ENCODE results near the gene PPIL4. TPM values are rescaled to one million over a fixed set of nuclear protein-coding genes. Genes with fewer than 3 reads are reported as not detected.

PPIL4 gene, protein sequence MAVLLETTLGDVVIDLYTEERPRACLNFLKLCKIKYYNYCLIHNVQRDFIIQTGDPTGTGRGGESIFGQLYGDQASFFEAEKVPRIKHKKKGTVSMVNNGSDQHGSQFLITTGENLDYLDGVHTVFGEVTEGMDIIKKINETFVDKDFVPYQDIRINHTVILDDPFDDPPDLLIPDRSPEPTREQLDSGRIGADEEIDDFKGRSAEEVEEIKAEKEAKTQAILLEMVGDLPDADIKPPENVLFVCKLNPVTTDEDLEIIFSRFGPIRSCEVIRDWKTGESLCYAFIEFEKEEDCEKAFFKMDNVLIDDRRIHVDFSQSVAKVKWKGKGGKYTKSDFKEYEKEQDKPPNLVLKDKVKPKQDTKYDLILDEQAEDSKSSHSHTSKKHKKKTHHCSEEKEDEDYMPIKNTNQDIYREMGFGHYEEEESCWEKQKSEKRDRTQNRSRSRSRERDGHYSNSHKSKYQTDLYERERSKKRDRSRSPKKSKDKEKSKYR
- total RNA-seq (2014; rRNA removed; shearing (Covaris generic)), result 21.7 and 32.8 TPM in 2 replicates

DNA sequence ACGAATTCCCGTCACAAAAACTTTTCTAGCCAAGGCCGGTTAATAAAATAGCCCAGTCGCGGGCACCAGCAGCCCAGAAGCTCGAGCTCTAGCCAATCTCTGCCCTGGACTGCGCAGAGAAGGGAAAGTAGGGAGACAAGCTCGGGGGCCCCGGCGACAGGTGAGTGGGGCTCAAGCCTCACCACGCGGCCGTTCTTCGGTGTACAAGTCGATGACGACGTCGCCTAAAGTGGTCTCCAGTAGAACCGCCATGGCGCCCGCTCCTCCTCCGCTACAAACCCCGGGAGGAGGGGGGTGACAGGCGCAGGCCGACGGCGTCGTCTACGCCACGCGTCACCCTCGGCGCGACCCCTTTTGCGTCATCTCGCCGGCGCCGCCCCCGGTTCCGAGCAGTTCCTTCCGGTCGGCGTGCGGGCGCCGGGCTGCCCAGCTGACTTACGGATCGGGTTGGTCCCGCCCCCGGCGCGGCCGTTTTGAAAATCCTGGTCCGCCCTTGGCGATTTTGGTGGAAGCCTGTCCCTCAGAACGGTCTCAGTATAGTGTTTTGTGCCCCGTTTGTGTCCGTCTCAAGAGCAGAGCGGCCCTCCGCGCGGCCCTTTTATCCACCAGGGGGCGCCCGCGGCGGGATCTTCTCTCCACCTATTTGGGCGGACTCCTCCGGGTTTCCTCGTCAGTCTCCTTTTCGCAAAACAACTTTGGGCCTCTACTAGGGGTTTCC lies at the start of gene PPIL4:
Gene PPIL4, minus strand, starts transcription at position 290 of the 718 bp plus-strand sequence. Its CDS starts 38 bp downstream, at position 252.
- Histone ChIP-seq H3K27me3 (ENCODE audit: control insufficient read depth, insufficient read depth, low read length) (peaks cover 1% of the 10 kb centered on the region; the same call in 1 of the 2 replicates), H3K36me3 (replicated peaks; ENCODE audit: control insufficient read depth, insufficient read depth, low read length) (no peaks in the 10 kb centered on the region), H3K4me3 (ENCODE audit: insufficient read depth, low read depth, low read length) (peak within 1 kb of the TSS; percentile 94)
- DNase-seq, result peak; percentile 97

GRCh38 chr6:149593408-149593807 lies 47.6 kb upstream of the PPIL4 start:
- H3K36me3 ChIP-seq (replicated peaks; ENCODE audit: control insufficient read depth, insufficient read depth, low read length), result peaks cover 22% of the 10 kb centered on the region
- no peaks in the 10 kb centered on the region for H3K27me3 ChIP-seq (ENCODE audit: control insufficient read depth, insufficient read depth, low read length)
- no peak overlapping the region for H3K4me3 ChIP-seq (ENCODE audit: insufficient read depth, low read depth, low read length)
- no peak for DNase-seq

GRCh38 chr6:149592983-149593382 lies 47.1 kb upstream of the PPIL4 start:
- peaks cover 22% of the 10 kb centered on the region for H3K36me3 ChIP-seq (replicated peaks; ENCODE audit: control insufficient read depth, insufficient read depth, low read length)

GRCh38 chr6:149586149-149586548 lies 40.3 kb upstream of the PPIL4 start:
- no peak for DNase-seq
- no peak overlapping the region for H3K4me3 ChIP-seq (ENCODE audit: insufficient read depth, low read depth, low read length)
- no peaks in the 10 kb centered on the region for H3K27me3 ChIP-seq (ENCODE audit: control insufficient read depth, insufficient read depth, low read length)
- H3K36me3 ChIP-seq (replicated peaks; ENCODE audit: control insufficient read depth, insufficient read depth, low read length), result peaks cover 21% of the 10 kb centered on the region

More at GRCh38 chr6:149592983-149593382, 47.1 kb upstream of the PPIL4 start:
- Histone ChIP-seq H3K4me3 (ENCODE audit: insufficient read depth, low read depth, low read length) (no peak overlapping the region), H3K27me3 (ENCODE audit: control insufficient read depth, insufficient read depth, low read length) (no peaks in the 10 kb centered on the region)
- no peak for DNase-seq

DNA sequence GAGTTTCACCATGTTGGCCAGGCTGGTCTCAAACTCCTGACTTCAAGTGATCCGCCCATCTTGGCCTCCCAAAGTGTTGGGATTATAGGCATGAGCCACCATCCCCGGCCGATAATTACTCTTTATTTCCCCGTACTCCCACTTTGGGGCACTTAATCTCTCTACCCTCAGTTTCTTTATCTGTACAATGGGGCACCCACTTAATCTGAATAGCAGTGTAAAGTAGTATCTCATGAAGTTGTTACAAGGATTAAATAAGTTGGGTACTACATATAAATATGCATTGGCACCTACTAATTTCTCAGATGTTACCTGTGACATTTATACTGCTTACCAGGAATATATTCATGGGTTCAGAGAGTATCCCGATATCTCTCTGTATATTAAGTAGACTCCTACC lies 35.5 kb upstream of the PPIL4 start:
- Histone ChIP-seq H3K27me3 (ENCODE audit: control insufficient read depth, insufficient read depth, low read length) (no peaks in the 10 kb centered on the region), H3K4me3 (ENCODE audit: insufficient read depth, low read depth, low read length) (no peak overlapping the region), H3K36me3 (replicated peaks; ENCODE audit: control insufficient read depth, insufficient read depth, low read length) (peaks cover 13% of the 10 kb centered on the region)
- no peak for DNase-seq

DNA sequence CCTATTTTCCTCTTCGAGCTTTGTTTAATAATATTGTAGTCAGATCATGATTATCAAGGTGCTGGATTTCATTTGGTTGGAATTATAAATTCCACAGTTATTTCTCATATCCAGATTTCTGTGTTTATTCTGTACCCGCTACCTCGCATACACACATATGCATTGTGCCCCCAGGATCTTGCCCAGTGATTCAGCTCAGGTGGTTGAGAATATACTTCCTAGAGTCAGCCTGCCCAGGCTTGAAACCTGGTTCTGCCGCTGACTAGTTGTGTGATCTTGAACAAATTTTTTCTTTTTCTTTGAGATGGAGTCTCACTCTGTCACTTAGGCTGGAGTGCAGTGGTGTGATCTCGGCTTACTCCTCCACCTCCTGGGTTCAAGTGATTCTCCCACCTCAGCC lies 35.0 kb upstream of the PPIL4 start:
- DNase-seq, result no peak
- peaks cover 15% of the 10 kb centered on the region for H3K36me3 ChIP-seq (replicated peaks; ENCODE audit: control insufficient read depth, insufficient read depth, low read length)
- no peaks in the 10 kb centered on the region for H3K27me3 ChIP-seq (ENCODE audit: control insufficient read depth, insufficient read depth, low read length)
- no peak overlapping the region for H3K4me3 ChIP-seq (ENCODE audit: insufficient read depth, low read depth, low read length)

- no peak overlapping the region for H3K4me3 ChIP-seq (ENCODE audit: insufficient read depth, low read depth, low read length)
- DNase-seq, result no peak
- H3K27me3 ChIP-seq (ENCODE audit: control insufficient read depth, insufficient read depth, low read length), result no peaks in the 10 kb centered on the region; the same call in 1 of the 2 replicates
- H3K36me3 ChIP-seq (replicated peaks; ENCODE audit: control insufficient read depth, insufficient read depth, low read length), result no peaks in the 10 kb centered on the region
Measured at GRCh38 chr6:149567945-149568585, 22.2 kb upstream of the PPIL4 start.

GRCh38 chr6:149567194-149567586 lies 21.3 kb upstream of the PPIL4 start:
- no peak for DNase-seq
- no peaks in the 10 kb centered on the region; the same call in 1 of the 2 replicates for H3K27me3 ChIP-seq (ENCODE audit: control insufficient read depth, insufficient read depth, low read length)
- H3K4me3 ChIP-seq (ENCODE audit: insufficient read depth, low read depth, low read length), result peak overlapping the region; percentile 94
- H3K36me3 ChIP-seq (replicated peaks; ENCODE audit: control insufficient read depth, insufficient read depth, low read length), result no peaks in the 10 kb centered on the region

DNA sequence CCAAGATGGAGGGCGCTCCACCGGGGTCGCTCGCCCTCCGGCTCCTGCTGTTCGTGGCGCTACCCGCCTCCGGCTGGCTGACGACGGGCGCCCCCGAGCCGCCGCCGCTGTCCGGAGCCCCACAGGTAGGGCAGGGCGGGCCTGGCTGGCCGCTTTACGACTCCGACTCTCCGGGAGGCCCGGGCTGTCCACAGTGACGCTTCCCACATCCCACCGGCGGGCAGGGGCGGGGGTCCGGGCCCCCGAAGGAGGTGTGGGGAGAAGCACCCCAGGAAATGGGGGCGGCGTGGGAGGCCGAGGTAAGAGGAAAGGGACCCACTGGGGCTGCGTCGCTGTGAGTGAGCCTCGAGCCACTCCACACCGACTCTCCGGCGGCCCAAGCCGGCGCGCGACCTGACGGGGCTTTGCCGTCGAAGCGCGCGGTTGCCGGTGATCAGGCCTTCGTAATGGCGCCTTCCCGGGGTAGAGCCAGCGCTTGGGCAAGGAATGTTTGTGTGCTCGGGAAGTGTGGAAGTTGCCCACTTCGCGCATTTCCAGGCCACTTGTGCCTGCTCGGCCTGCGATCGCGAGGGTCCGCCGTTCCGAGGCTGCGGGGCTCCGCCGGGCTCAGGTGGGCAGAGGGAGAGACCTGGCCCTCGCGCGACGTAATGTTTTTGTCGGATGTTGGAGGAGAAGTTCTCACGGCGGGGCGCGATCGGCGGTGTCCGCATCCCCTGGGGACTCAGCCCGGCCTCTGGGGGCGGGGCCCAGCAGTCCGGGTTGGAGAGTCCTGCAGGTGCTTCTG lies 20.8 kb upstream of the PPIL4 start:
- DNase-seq, result peak; percentile 84
- no peaks in the 10 kb centered on the region; the same call in 1 of the 2 replicates for H3K27me3 ChIP-seq (ENCODE audit: control insufficient read depth, insufficient read depth, low read length)
- peak overlapping the region; percentile 94 for H3K4me3 ChIP-seq (ENCODE audit: insufficient read depth, low read depth, low read length)
- H3K36me3 ChIP-seq (replicated peaks; ENCODE audit: control insufficient read depth, insufficient read depth, low read length), result no peaks in the 10 kb centered on the region

- no peaks in the 10 kb centered on the region for H3K36me3 ChIP-seq (replicated peaks; ENCODE audit: control insufficient read depth, insufficient read depth, low read length)
- H3K4me3 ChIP-seq (ENCODE audit: insufficient read depth, low read depth, low read length), result peak within 1 kb of the TSS; percentile 94
- no peaks in the 10 kb centered on the region; the same call in 1 of the 2 replicates for H3K27me3 ChIP-seq (ENCODE audit: control insufficient read depth, insufficient read depth, low read length)
- DNase-seq, result peak; percentile 99
Measured at GRCh38 chr6:149565527-149566409, 19.9 kb upstream of the PPIL4 start, which contains the start of gene GINM1. GINM1 (plus strand) TSS chr6:149566375; CDS start chr6:149566415, 40 bp downstream.

DNA sequence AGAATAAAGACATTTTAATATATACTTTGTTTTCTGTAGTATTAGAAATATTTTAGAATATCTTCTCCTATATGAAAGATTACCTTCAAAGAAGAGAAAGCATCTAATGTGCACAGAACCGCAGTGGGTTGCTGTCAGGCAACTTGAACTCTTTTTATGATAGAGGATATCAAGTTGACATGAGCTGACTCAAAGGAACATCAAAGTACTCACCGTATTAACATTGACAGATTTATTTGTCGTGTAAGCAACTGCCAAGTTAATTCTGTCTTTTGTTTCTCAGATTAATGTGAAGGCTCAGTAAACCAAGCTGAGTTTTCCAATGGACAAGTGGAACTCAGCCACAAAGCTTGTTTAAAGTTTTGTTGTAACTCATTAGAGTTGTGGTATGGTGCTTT lies 18.1 kb upstream of the PPIL4 start:
- Histone ChIP-seq H3K36me3 (replicated peaks; ENCODE audit: control insufficient read depth, insufficient read depth, low read length) (no peaks in the 10 kb centered on the region), H3K4me3 (ENCODE audit: insufficient read depth, low read depth, low read length) (no peak overlapping the region), H3K27me3 (ENCODE audit: control insufficient read depth, insufficient read depth, low read length) (no peaks in the 10 kb centered on the region; the same call in 1 of the 2 replicates)
- no peak for DNase-seq

GRCh38 chr6:149563203-149563927 lies 17.5 kb upstream of the PPIL4 start:
- no peaks in the 10 kb centered on the region; the same call in 1 of the 2 replicates for H3K27me3 ChIP-seq (ENCODE audit: control insufficient read depth, insufficient read depth, low read length)
- DNase-seq, result no peak
- no peaks in the 10 kb centered on the region for H3K36me3 ChIP-seq (replicated peaks; ENCODE audit: control insufficient read depth, insufficient read depth, low read length)
- no peak overlapping the region for H3K4me3 ChIP-seq (ENCODE audit: insufficient read depth, low read depth, low read length)
